NCI-H69 (cell line): Measurements from ENCODE around the gene TRIM50.
"Not testable (repeated sequence)": the region's sequence is repeated elsewhere in the genome, so short reads cannot be mapped to it uniquely, and the experiment has no call there.

Source experiments
- DNase-seq: peaks from one replicate; lab custom pipeline; 2025; lab: John Stamatoyannopoulos, UW

TRIM50 gene

GRCh38 chr7:73327922-73328321 is at the start of gene TRIM50, which contains the start of gene FKBP6:
TSS of gene TRIM50 (minus strand) at chr7:73328082. CDS start at chr7:73324787, 3,295 bp downstream.
TSS of gene FKBP6 (plus strand) at chr7:73328161. CDS start at chr7:73328429, 268 bp downstream.
- not testable (repeated sequence) for DNase-seq

DNA sequence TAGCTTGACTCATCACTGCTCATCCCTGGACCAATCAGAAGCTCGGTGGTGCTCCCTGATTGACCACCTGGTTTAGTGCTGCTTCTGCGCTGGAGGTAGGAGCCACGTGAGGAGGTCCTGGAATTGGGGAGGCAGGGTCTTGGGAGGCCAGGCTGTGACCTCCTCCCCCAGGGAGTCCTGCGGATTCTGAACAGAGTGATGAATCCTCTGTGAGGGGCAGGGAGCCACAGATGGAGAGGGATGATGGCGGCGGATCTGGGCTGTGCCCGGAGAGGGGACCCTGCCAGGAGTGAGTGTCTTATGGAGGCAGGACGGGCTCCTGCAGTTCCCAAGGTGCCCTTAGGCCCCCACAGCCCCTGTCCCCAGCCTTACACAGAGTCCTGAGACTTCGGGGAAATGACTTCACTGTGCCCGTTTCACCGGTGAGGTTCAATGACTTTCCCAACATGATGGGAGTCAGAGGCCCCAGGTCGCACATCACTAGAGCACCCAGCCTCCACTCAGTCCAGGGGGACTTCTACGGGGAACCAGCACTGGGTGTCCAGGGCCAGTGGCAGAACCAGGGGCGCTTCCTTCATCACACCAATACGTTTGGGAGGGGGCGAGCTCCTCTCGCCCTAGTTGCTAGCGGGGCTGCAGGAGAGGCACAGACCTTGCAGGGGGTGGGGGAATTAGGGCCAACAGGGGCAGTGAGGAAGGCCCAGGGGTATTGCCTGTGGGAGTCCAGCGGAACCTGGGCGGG is 49.0 kb upstream of the TRIM50 start:
- DNase-seq, result no peak

DNA sequence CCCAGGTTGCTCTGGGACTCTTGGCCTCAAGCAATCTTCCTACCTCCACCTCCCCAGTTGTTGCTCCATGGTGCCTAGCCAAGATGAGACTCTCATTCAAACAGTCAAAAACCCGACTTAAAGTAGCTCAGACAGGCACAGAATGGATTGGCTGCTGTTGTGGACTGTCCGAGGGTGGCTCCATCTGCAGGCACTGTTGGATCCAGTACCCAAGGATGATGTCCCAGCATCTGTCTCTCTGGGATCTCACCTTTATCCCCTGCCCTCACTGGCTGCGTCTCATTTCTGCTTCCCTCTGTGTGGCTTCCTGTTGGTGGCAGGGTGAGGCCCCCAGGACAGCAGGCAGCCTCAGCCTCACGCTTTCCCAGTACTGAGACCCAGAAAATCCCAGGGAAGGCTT is 48.4 kb upstream of the TRIM50 start:
- not testable (repeated sequence) for DNase-seq

GRCh38 chr7:73373741-73374140 is 45.9 kb upstream of the TRIM50 start:
- no peak for DNase-seq

DNA sequence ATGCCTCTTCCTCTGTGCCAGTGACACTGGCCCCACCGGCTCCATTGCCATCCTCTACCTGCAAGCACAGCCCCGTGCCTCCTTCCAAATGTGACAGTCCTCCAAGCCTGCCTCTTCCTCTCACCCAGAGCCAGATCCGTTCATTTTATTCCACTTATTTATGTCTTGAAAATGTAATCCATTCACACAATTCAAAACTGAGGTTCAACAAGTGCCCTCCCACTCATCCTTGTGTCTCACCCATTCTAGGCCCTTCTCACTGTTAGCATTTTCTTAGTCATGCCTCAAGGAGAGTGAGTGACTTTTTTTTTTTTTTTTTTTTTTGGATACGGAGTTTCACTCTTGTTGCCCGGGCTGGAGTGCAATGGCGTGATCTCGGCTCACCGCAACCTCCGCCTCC is 41.7 kb upstream of the TRIM50 start:
- DNase-seq, result no peak

DNA sequence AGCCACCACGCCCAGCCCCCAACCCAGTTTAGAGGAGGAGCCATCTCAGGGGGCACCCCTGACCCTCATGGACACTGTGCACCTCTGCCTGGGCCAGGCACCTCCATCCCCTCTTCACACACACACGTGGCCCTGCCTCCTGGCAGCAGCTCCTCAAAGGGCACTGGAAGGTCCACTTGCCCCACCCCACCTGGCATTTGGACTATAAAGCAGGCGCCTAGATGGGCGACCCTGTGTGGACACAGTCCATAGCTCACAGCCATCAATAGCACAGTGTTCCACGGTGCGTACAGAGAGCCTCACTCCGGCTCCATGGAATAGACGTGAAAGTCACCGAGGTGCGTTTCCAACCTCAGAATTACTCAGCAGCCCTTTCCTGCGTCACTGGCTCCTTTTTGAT is 41.1 kb upstream of the TRIM50 start:
- DNase-seq, result no peak

- no peak for DNase-seq
These were observed 39.1 kb upstream of the TRIM50 start for GRCh38 chr7:73366990-73367389.

GRCh38 chr7:73366127-73366526 is 38.2 kb upstream of the TRIM50 start:
- DNase-seq, result no peak

- DNase-seq, result no peak
These were observed 36.3 kb upstream of the TRIM50 start for GRCh38 chr7:73364006-73364728.

- no peak for DNase-seq
These were observed 35.5 kb upstream of the TRIM50 start for GRCh38 chr7:73363225-73364005.

DNA sequence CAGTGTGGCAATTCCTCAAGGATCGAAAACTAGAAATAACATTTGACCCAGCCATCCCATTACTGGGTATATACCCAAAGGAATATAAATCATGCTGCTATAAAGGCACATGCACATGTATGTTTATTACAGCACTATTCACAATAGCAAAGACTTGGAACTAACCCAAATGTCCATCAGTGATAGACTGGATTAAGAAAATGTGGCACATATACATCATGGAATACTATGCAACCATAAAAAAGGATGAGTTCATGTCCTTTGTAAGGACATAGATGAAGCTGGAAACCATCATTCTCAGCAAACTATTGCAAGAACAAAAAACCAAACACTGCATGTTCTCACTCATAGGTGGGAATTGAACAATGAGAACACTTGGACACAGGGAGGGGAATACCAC is 32.7 kb upstream of the TRIM50 start:
- DNase-seq, result not testable (repeated sequence)

DNA sequence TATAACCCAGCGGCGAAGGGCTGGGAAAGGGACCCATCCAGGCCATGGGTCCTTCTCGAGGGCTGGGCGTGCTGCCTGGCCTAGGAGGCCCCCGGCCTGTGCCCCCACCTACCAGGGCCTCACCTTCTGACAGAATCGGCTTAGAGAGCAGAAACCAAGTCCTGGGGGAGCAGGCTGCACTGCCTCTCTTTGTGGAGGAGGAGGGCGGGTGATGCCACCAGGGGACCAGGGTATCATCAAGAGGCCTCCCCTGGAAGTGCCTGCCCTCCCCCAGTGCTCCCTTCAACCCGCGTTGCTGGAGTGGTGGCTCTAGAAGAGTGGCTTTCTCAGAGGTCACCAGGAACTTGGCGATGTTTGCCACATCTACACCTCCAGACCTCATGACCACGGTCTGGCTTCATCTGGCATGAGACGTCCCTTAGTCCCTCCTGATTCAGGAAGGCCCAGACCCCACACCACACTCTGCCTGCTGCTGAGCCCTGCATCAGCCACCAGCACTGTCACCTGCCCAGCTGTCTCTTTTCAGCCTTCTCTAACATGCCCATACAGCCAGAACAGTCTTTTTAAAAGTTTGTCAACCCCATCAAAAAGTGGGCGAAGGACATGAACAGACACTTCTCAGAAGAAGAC is 32.0 kb upstream of the TRIM50 start:
- no peak for DNase-seq

GRCh38 chr7:73359306-73359705 is 31.4 kb upstream of the TRIM50 start:
- no peak for DNase-seq

DNA sequence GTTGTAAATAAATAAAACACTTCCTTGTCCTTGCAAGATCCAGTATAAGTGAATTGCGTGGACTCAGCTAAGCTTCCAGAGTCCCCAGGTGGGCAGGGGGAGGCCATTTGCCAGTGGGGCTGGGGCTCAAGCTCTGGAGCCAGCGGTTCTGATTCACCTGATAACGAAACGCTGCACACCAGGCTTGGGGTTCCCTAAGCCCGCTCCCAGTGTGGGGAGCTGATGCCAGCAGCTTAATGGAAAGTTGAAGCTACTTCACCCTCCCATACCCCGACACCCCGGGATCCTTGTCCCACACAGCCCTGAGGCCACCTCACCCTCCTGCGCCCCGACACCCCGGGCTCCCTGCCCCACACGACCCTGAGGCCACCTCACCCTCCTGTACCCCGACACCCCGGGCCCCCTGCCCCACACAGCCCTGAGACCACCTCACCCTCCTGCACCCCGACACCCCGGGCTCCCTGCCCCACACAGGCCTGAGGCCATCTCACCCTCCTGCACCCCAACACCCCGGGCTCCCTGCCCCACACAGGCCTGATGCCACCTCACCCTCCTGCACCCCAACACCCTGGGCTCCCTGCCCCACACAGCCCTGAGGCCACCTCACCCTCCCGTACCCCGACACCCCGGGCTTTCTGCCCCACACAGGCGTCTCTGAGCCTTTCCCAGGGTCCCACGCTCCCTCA is 30.9 kb upstream of the TRIM50 start:
- no peak for DNase-seq

GRCh38 chr7:73356159-73356558 is 28.3 kb upstream of the TRIM50 start:
- no peak for DNase-seq

DNA sequence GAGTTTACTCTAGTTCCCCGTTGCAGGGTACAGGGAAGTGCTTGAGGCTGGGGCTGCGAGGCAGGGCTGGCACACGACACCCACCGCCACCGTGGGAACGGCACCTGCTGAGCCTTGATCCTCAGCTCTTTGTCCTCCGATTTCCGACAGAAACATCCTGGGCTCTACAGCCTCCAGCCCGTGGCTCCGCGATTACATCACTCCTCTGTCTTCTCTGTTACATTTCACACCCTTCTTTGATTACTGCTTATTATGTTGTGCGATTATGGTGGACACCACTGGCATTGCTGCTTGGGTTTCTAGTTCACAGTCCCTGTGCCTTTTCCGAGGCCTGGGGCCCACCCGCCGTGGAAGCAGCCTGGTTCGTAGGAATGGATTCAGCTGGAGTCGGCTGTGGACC is 26.9 kb upstream of the TRIM50 start:
- DNase-seq, result no peak

- no peak for DNase-seq
These were observed 26.3 kb upstream of the TRIM50 start for GRCh38 chr7:73354196-73354595.

- no peak for DNase-seq
These were observed 25.4 kb upstream of the TRIM50 start for GRCh38 chr7:73353243-73353642.

GRCh38 chr7:73352784-73353183 is 24.9 kb upstream of the TRIM50 start:
- no peak for DNase-seq

GRCh38 chr7:73351447-73352167 is 23.7 kb upstream of the TRIM50 start:
- DNase-seq, result no peak
